OCI-LY1 (cell line): ENCODE results near the gene SERPINA3.

Experiments
- CTCF ChIP-seq: fragments of 200-600 bp; sonication (generic), shearing (Covaris generic); IDR thresholded peaks from 2 replicates; pipeline ENCODE4 v1.5.1; 2017; ENCODE audit warnings: mild to moderate bottlenecking, antibody characterized with exemption, low read length, moderate library complexity, mixed read lengths
- EZH2 ChIP-seq: fragments of 200-600 bp; sonication (generic), shearing (Covaris generic); IDR thresholded peaks from 2 replicates; pipeline ENCODE4 v1.8.0; 2017; ENCODE audit warnings: borderline replicate concordance, mixed run types, mild to moderate bottlenecking, antibody characterized with exemption, low read length, moderate library complexity, mixed read lengths

- TF ChIP-seq EZH2 (no peak), CTCF (no peak)
Observed at GRCh38 chr14:94635154-94635553, 23.0 kb downstream of the SERPINA3 start.
